Naive B cell (primary cell): Measurements from ENCODE around the gene OR56A5. TPM values are rescaled to one million over a fixed set of nuclear protein-coding genes. Genes with fewer than 3 reads are reported as not detected.
"Not testable (repeated sequence)": the region's sequence is repeated elsewhere in the genome, so short reads cannot be mapped to it uniquely, and the experiment has no call there.

ENCODE experiments used
- ATAC-seq, 2 donors: fragments of 150-1000 bp; cut with Tn5 transposase; 2 replicates each; pipeline ENCODE4 v1.10.0; 2021; ENCODE audit warnings: low read depth in 2 of 2, mild to moderate bottlenecking in 2 of 2, moderate library complexity in 2 of 2
- DNase-seq: peaks from one replicate; pipeline ENCODE4 v3.0.0; 2022
- H3K27ac Mint-ChIP-seq, 6 donors: one replicate each; pipeline ENCODE4 v1.8.0; 2020 to 2022; ENCODE audit warnings: mild to moderate bottlenecking in 6 of 6, mixed read lengths in 6 of 6, moderate library complexity in 5 of 6, inconsistent platforms in 2 of 6
- H3K27me3 Mint-ChIP-seq, 3 donors: one replicate each; pipeline ENCODE4 v1.8.0; 2021 to 2022; ENCODE audit warnings: mixed read lengths in 3 of 3, mild to moderate bottlenecking in 1 of 3
- H3K36me3 Mint-ChIP-seq, 2 donors: one replicate each; pipeline ENCODE4 v1.8.0; 2020 to 2022; ENCODE audit warnings: mixed read lengths in 2 of 2, inconsistent platforms in 1 of 2, mild to moderate bottlenecking in 1 of 2
- H3K4me1 Mint-ChIP-seq, 3 donors: one replicate each; pipeline ENCODE4 v1.8.0; 2020 to 2022; ENCODE audit warnings: mixed read lengths in 3 of 3, inconsistent platforms in 1 of 3, mild to moderate bottlenecking in 1 of 3, moderate library complexity in 1 of 3
- H3K4me3 Mint-ChIP-seq, 8 donors: one replicate each; pipeline ENCODE4 v1.8.0; 2020 to 2022; ENCODE audit warnings: mild to moderate bottlenecking in 8 of 8, mixed read lengths in 8 of 8, moderate library complexity in 8 of 8, inconsistent platforms in 2 of 8
- H3K9me3 Mint-ChIP-seq, 7 donors: one replicate each; pipeline ENCODE4 v1.8.0; 2020 to 2022; ENCODE audit warnings: mixed read lengths in 7 of 7, mild to moderate bottlenecking in 5 of 7, inconsistent platforms in 2 of 7, moderate library complexity in 1 of 7
- polyA plus RNA-seq, 6 donors: library from polyadenylated mRNA; unstranded; fragments of 300-500 nt; fragmentation: Illumina TruSeq; gene quantifications; one replicate each; pipeline ENCODE4 v1.2.3, GENCODE V29; 2021; ENCODE audit warnings: low read depth in 6 of 6

Gene OR56A5
- polyA plus RNA-seq, 6 donors from 2014 or later: not detected

DNA sequence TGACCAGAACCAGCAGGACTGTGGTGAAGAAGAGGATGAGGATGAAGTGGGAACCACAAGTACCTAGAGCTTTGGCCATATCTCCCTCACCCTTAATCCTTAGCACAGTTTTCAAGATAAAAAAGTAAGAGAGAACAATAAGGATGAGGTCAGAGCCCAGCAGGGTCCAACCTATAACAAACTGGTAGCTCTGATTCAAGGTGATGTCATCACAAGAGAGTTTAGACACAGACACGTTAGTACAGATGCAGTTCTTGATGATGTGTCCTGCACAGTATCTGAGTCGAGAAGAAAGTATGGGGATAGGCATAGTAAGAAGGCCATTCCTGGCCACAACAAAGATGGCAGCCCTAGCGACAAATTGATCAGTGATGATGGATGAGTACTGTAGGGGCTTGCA is 586 bp downstream of the OR56A5 start:
- Mint-ChIP-seq H3K27me3 (peaks cover 10 to 22% (median 10%) of the 10 kb centered on the region in 3 donors), H3K4me3 (no peak overlapping the region), H3K4me1 (no peaks in the 10 kb centered on the region), H3K36me3 (peaks cover 4 to 14% of the 10 kb centered on the region in 2 donors), H3K9me3 (peaks cover 10 to 28% (median 15%) of the 10 kb centered on the region in 7 donors), H3K27ac (no peak overlapping the region)
- ATAC-seq: no peak
- no peak for DNase-seq

DNA sequence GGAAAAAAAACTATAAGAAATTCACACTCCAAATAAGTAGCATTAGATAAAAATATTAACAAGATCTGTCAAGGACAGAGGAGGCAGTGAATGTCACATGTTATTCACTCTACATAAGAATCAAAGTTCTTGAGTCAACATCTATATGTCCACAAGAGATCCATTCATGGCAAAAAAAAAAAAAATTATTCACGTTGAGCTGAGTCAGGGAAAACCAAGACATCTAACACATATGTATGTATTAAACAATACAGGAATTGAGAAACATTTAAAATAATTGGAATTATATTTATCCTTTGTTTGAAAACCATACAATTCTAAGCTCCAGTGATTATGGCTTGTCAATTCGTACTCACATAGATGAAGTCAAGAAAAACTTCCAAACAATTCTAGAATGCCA is 1.3 kb downstream of the OR56A5 start:
- H3K9me3 Mint-ChIP-seq: peaks cover 10 to 35% (median 20%) of the 10 kb centered on the region in 7 donors
- no peak for ATAC-seq
- peaks cover 5 to 14% of the 10 kb centered on the region in 2 donors for H3K36me3 Mint-ChIP-seq
- DNase-seq: no peak
- no peak overlapping the region for H3K27ac Mint-ChIP-seq
- peaks cover 10 to 22% (median 10%) of the 10 kb centered on the region in 3 donors for H3K27me3 Mint-ChIP-seq
- H3K4me1 Mint-ChIP-seq: no peaks in the 10 kb centered on the region
- no peak overlapping the region for H3K4me3 Mint-ChIP-seq

DNA sequence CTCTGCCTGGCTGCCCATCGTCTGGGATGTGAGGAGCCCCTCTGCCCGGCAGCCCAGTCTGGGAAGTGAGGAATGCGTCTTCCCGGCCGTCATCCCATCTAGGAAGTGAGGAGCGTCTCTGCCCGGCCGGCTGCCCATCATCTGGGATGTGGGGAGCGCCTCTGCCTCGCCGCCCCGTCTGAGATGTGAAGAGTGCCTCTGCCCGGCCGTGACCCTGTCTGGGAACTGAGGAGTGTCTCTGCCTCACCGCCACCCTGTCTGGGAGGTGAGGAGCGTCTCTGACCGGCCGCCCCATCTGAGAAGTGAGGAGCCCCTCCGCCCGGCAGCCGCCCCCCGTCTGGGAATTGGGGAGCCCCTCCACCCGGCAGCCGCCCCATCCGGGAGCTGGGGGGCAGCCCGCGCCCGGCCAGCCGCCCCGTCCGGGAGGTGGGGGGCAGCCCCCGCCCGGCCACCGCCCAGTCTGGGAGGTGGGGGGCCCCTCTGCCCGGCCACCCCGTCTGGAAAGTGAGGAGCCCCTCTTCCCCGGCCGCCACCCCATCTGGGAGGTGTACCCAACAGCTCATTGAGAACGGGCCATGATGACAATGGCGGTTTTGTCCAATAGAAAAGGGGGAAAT is 7.5 kb downstream of the OR56A5 start:
- H3K4me1 Mint-ChIP-seq, H3K27ac Mint-ChIP-seq, DNase-seq, ATAC-seq, H3K4me3 Mint-ChIP-seq, H3K27me3 Mint-ChIP-seq: not testable (repeated sequence)
- Mint-ChIP-seq H3K9me3 (peaks cover 6 to 54% (median 41%) of the 10 kb centered on the region in 7 donors), H3K36me3 (peaks cover 5 to 14% of the 10 kb centered on the region in 2 donors)

DNA sequence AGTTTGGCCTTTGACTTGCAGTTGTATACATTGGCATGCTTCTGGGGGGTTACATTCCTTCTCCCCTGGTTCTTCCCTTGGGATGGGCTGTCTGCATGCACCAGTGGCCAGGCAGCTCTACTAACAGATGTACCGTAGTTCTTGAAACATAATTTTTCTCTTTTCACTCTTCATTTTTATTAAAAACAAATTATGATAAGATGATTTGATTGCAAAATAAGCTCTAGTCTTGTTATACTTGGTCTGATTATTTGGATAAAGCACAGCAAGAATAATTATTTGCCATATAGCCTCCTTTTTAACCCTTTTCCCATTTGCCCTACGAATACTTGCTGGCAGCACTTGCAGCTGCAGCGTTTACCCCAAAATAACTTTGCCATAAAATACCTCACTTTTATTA is 12.7 kb downstream of the OR56A5 start:
- Mint-ChIP-seq H3K4me1 (no peaks in the 10 kb centered on the region), H3K9me3 (peaks cover 0 to 15% (median 10%) of the 10 kb centered on the region in 7 donors), H3K4me3 (no peak overlapping the region), H3K27me3 (peaks cover 0 to 4% (median 0%) of the 10 kb centered on the region in 3 donors), H3K36me3 (no peaks in the 10 kb centered on the region), H3K27ac (no peak overlapping the region)
- ATAC-seq: no peak
- DNase-seq: no peak

DNA sequence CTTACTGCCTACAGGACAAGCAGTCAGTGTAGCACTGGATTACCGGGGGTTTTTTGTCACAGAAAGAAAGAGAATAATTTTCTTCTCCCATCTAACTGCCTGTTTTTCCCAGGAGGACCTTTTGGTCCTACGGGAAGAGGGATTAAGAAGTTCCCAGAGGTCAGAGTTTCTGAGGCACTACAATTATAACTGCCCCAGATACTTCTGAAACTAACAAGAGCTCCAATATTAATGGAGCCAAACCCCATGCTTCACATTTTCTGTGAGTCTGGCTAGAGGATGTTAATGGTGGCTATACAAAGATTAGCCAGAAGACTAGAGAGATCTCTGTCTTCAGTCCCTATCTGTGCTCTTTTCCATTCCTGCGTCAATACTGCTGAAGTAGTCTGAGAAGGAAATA is 26.3 kb downstream of the OR56A5 start, which contains the start of gene OR56A3:
Gene OR56A3, plus strand, starts transcription at position 301 of the 400 bp plus-strand sequence. CDS start 5,096 bp downstream, outside the sequence.
- peaks cover 0 to 7% (median 3%) of the 10 kb centered on the region in 7 donors for H3K9me3 Mint-ChIP-seq
- H3K27me3 Mint-ChIP-seq: peaks cover 0 to 22% (median 6%) of the 10 kb centered on the region in 3 donors
- ATAC-seq: no peak

DNA sequence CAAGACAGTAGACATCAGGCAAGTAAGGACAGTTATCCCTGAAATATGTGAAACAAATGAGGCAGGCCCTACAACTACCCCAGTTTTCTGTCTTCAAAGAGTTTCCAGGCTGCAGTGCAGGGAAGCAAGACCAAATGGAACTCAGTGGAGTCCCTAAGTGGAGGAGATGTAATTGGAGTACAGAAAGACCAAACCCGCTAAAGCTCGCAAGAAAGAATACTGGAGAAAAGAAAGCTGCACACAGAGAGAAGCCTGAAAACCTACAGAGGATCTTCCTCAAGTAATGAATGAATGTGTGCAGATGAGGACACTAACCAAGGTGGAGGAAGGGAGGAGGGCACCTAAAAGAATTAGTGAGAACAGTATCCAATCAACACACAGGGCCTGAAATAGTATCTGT is 27.5 kb downstream of the OR56A5 start:
- Mint-ChIP-seq H3K36me3 (no peaks in the 10 kb centered on the region), H3K4me3 (no peak overlapping the region), H3K27ac (no peak overlapping the region), H3K4me1 (no peaks in the 10 kb centered on the region), H3K9me3 (peaks cover 0 to 9% (median 4%) of the 10 kb centered on the region in 7 donors), H3K27me3 (peaks cover 0 to 17% (median 6%) of the 10 kb centered on the region in 3 donors)
- ATAC-seq (no peak), DNase-seq (no peak)

More for the DNA sequence above, 26.3 kb downstream of the OR56A5 start, which contains the start of gene OR56A3:
- no peaks in the 10 kb centered on the region for H3K4me1 Mint-ChIP-seq
- no peak within 1 kb of the TSS for H3K27ac Mint-ChIP-seq
- H3K36me3 Mint-ChIP-seq: no peaks in the 10 kb centered on the region
- DNase-seq: no peak
- no peak within 1 kb of the TSS for H3K4me3 Mint-ChIP-seq

DNA sequence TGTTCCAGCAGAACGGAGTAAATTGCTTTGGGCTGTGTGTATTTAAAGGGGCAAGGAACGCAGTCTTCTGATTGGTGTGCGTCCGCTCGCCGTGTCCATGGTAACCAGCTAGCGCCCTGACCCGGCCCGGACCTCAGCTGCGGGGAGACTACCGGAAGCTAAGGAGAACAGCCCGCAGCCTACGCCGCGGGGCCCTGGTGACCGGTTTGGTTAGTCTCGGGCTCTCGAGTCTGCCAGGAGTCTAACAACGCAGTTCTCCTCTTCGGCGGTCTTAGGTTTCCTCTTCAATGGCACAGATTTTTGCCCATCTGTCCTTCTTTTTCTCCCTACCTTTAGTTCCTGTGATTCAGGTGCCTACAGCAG is 29.7 kb downstream of the OR56A5 start:
- peaks cover 0 to 10% (median 6%) of the 10 kb centered on the region in 3 donors for H3K27me3 Mint-ChIP-seq
- H3K4me3 Mint-ChIP-seq: no peak overlapping the region
- H3K4me1 Mint-ChIP-seq: no peaks in the 10 kb centered on the region
- H3K27ac Mint-ChIP-seq: no peak overlapping the region
- DNase-seq: no peak
- no peaks in the 10 kb centered on the region for H3K36me3 Mint-ChIP-seq
- peaks cover 0 to 13% (median 4%) of the 10 kb centered on the region in 7 donors for H3K9me3 Mint-ChIP-seq
- ATAC-seq: no peak

DNA sequence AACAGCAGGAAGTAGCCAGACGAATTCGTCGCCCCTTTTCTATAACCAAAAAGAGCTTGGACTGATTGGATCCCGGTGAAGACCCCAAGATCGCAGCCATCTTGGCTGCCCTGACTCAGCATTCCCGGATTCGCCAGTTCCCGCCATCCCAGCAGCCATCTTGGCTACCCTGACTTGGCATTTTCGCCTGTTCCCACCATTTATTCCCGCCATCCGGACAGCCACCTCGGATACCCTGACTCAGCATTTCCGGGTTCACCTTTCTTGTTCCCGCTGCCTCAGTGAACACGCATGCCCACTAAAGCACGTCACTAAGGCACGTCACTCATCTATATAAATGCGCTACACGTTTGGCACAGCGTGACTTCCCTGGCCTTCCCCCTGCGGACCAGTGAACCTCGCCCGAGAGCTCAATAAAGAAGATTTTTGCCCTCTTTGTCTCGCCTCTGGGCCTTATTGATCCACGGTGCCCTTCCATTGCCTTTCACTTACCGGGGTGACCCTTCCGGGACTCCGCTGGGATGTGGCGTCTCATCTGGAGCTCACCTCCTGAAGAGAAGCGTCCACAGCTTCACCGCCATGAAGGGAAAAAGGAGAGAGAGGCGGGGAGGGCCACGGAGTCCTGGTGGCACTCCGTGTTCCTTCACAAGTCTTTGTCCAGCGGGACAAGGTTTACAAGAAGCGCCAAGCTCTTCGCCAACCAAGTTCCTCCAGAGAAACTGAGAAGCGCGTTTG is 30.3 kb downstream of the OR56A5 start:
- ATAC-seq (no peak), DNase-seq (no peak)
- H3K27me3 Mint-ChIP-seq: peaks cover 0 to 9% (median 6%) of the 10 kb centered on the region in 3 donors
- no peak overlapping the region for H3K27ac Mint-ChIP-seq
- H3K9me3 Mint-ChIP-seq: peaks cover 0 to 13% (median 6%) of the 10 kb centered on the region in 7 donors
- no peaks in the 10 kb centered on the region for H3K4me1 Mint-ChIP-seq
- H3K36me3 Mint-ChIP-seq: no peaks in the 10 kb centered on the region
- peak overlapping the region in 2 of 8 donors; percentile 16 to 79 for H3K4me3 Mint-ChIP-seq

DNA sequence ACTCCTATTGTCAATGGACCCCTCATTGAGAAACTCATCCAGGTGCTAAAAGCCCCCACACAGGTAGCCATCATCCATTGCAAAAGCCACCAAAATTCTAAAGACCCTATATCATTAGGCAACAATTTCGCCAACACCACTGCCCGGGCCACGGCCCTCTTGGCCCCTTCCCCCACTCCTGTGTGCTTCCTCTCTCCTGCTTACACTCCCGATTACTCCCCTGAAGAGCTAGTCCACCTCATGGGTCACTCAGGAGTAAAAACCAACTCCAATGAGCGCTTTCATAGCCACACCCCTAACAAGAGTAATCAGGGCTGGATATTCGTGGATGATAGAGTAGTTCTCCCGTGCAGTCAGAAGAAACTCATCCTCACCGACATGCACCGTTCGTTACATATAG is 35.2 kb downstream of the OR56A5 start:
- Mint-ChIP-seq H3K4me1 (no peaks in the 10 kb centered on the region), H3K9me3 (peaks cover 4 to 39% (median 21%) of the 10 kb centered on the region in 7 donors), H3K36me3 (no peaks in the 10 kb centered on the region), H3K4me3 (no peak overlapping the region), H3K27ac (no peak overlapping the region), H3K27me3 (peaks cover 0 to 5% (median 0%) of the 10 kb centered on the region in 3 donors)
- no peak for ATAC-seq
- DNase-seq: no peak

DNA sequence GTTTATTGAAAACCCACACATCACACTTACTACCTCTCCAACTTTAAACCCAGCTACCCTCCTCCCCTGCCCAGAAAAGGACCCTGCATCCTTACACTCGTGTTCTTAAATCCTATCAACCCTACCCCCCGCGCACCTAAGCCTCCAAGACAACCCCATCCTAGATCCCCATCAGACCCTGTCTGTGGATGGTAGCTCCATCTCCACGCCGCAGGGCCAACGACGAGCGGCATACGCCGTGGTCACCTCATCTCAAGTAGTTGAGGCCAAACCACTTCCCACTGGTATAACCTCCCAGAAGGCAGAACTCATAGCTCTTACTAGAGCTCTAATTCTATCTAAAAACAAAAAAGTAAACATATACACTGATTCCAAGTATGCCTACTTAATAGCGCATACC is 35.6 kb downstream of the OR56A5 start:
- H3K9me3 Mint-ChIP-seq: peaks cover 4 to 39% (median 18%) of the 10 kb centered on the region in 7 donors
- H3K36me3 Mint-ChIP-seq: no peaks in the 10 kb centered on the region
- H3K4me3 Mint-ChIP-seq: no peak overlapping the region
- peaks cover 0 to under 1% (median 0%) of the 10 kb centered on the region in 3 donors for H3K27me3 Mint-ChIP-seq
- ATAC-seq: no peak
- H3K27ac Mint-ChIP-seq: no peak overlapping the region
- no peaks in the 10 kb centered on the region for H3K4me1 Mint-ChIP-seq
- DNase-seq: no peak

DNA sequence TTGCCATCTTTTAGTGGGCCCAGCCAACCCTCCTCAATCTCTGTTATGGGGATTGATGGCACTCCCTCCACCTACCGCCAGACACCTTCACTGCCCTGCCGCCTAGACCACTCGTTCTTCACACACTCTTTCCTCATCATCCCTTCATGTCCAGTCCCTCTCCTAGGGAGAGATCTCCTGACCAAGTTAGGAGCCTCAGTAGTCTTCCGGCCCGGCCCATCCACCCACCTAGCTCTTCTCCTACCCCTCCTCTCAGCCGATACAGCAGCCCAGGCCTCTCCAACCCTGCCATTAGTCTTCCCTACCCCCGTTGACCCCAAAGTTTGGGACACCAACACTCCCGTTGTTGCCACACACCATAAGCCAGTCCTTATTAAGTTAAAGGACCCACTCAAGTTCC is 37.2 kb downstream of the OR56A5 start:
- Mint-ChIP-seq H3K4me3 (no peak overlapping the region), H3K36me3 (no peaks in the 10 kb centered on the region), H3K4me1 (no peaks in the 10 kb centered on the region), H3K9me3 (peaks cover 4 to 34% (median 22%) of the 10 kb centered on the region in 7 donors), H3K27ac (no peak overlapping the region), H3K27me3 (no peaks in the 10 kb centered on the region)
- DNase-seq (no peak), ATAC-seq (no peak)

DNA sequence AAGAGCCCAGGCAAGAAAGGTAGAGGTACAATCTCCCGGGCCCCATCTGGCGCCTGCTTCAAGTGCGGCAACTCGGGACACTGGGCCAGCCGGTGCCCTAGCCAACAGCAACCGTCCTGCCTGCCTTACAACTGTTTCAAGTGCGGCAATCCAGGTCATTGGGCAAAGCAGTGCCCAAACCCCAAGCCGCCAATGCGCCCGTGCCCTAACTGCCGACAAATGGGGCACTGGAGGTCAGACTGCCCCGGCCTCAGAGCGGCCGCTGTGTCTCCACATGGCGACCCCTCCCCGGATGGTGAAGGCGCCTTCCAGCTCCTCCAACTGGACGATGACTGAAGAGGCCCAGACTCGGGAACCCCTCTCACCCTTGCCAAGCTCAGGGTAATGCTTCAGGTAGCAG is 37.7 kb downstream of the OR56A5 start:
- ATAC-seq (no peak), DNase-seq (no peak)
- H3K4me3 Mint-ChIP-seq: no peak overlapping the region
- no peak overlapping the region for H3K27ac Mint-ChIP-seq
- no peaks in the 10 kb centered on the region for H3K4me1 Mint-ChIP-seq
- peaks cover 7 to 34% (median 25%) of the 10 kb centered on the region in 7 donors for H3K9me3 Mint-ChIP-seq
- H3K27me3 Mint-ChIP-seq: no peaks in the 10 kb centered on the region
- H3K36me3 Mint-ChIP-seq: no peaks in the 10 kb centered on the region

DNA sequence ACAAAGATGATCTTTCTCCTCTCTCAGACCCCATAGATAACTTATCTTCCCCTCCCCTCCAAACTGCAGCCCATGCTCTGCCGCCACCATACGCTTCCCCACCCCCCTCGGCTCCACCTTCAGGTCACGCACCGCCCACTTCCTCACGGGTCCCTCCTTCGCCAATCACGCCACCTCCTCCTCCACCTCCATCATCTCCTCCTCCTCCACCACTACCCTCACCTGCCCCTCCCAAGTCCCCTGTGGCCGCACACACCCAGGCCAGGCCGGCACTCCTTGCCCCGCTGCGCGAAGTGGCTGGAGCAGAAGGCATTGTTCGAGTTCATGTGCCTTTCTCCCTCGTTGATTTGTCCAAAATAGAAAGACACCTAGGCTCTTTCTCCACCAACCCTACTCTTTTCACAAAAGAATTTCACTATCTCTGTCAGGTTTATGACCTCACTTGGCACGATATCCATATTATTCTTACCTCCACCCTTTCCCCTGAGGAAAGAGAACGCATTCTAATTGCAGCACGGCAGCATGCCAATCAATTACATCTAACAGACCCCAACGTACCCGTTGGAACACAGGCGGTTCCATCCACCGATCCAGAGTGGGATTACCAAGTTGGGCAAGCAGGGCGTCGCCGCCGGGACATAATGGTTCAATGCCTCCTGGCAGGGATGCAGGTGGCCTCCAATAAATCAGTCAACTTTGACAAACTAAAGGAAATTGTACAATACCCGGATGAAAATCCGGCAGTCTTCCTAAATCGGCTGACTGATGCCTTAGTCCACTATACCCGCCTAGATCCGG is 38.5 kb downstream of the OR56A5 start:
- Mint-ChIP-seq H3K4me3 (no peak overlapping the region), H3K27me3 (no peaks in the 10 kb centered on the region), H3K27ac (no peak overlapping the region), H3K36me3 (no peaks in the 10 kb centered on the region), H3K4me1 (no peaks in the 10 kb centered on the region), H3K9me3 (peaks cover 9 to 38% (median 26%) of the 10 kb centered on the region in 7 donors)
- DNase-seq (no peak), ATAC-seq (no peak)
